Thymus (tissue), 11 donors: ENCODE data around the gene GMPPA. TPM values are rescaled to one million over a fixed set of nuclear protein-coding genes. Genes with fewer than 3 reads are reported as not detected.
A peak's percentile ranks its signal among the peaks of the same experiment; 100 is the strongest.

ENCODE experiments used
- DNase-seq, 9 donors: peaks; one replicate each; pipeline ENCODE4 v3.0.0-alpha.2; 2013; ENCODE audit warnings: low spot score in 9 of 9, low read depth in 6 of 9, missing footprints in 1 of 9
- H3K27ac ChIP-seq, 2 donors: one replicate each; pipeline ENCODE4 v1.5.1; 2013; ENCODE audit warnings: control low read depth in 1 of 2, low read depth in 1 of 2, low read length in 1 of 2, mild to moderate bottlenecking in 1 of 2, moderate library complexity in 1 of 2
- H3K27me3 ChIP-seq, 2 donors: one replicate each; pipeline ENCODE4 v1.5.1; 2013; ENCODE audit warnings: low read length in 1 of 2; ENCODE audit not compliant: control insufficient read depth in 2 of 2, insufficient read depth in 1 of 2
- H3K36me3 ChIP-seq, 2 donors: one replicate each; pipeline ENCODE4 v1.5.1; 2013; ENCODE audit warnings: low read length in 1 of 2, mild to moderate bottlenecking in 1 of 2, moderate library complexity in 1 of 2; ENCODE audit not compliant: control insufficient read depth in 2 of 2, insufficient read depth in 2 of 2
- H3K4me1 ChIP-seq, 2 donors: one replicate each; pipeline ENCODE4 v1.5.1; 2013; ENCODE audit warnings: low read length in 2 of 2; ENCODE audit not compliant: control insufficient read depth in 2 of 2, insufficient read depth in 2 of 2
- H3K4me3 ChIP-seq, 2 donors: one replicate each; pipeline ENCODE4 v1.5.1; 2013; ENCODE audit warnings: low read length in 2 of 2, control low read depth in 1 of 2, mild to moderate bottlenecking in 1 of 2
- H3K9me3 ChIP-seq, 2 donors: one replicate each; pipeline ENCODE4 v1.5.1; 2013; ENCODE audit warnings: low read length in 1 of 2, mild to moderate bottlenecking in 1 of 2; ENCODE audit not compliant: control insufficient read depth in 2 of 2, insufficient read depth in 1 of 2
- WGBS: extraction: QIAGEN DNeasy Blood & Tissue Kit; methylation state at CpG from one replicate; pipeline ENCODE4 v1.1.7; 2013; 5-methylcytosine and 5-hydroxymethylcytosine counted together
- polyA plus RNA-seq: library from polyadenylated mRNA; stranded (reverse); fragments of 200-250 nt; gene quantifications from one replicate; pipeline ENCODE4 v1.2.3, GENCODE V29; 2013
- total RNA-seq: library from RNA; stranded (reverse); fragments of 120-200 nt; gene quantifications from one replicate; pipeline ENCODE4 v1.2.4, GENCODE V29; 2013
- donor health status: healthy.

GMPPA gene
- total and polyA plus RNA-seq, 2 donors, result 17.6 to 32.7 TPM

- DNase-seq, result no peak
- Histone ChIP-seq H3K4me1 (peaks cover 0 to 2% of the 10 kb centered on the region in 2 donors), H3K9me3 (no peaks in the 10 kb centered on the region), H3K27me3 (peaks cover 49 to 91% of the 10 kb centered on the region in 2 donors), H3K27ac (no peak overlapping the region), H3K4me3 (no peak overlapping the region), H3K36me3 (no peaks in the 10 kb centered on the region)
- WGBS, result 77% methylated on average over 17 of the region's 17 CpGs
Measured at GRCh38 chr2:219482674-219483405, 15.9 kb upstream of the GMPPA start.

GRCh38 chr2:219483451-219484342 lies 15.0 kb upstream of the GMPPA start:
- no peak overlapping the region for H3K27ac ChIP-seq
- H3K27me3 ChIP-seq, result peaks cover 51 to 98% of the 10 kb centered on the region in 2 donors
- H3K9me3 ChIP-seq, result no peaks in the 10 kb centered on the region
- H3K4me1 ChIP-seq, result peaks cover 0 to 2% of the 10 kb centered on the region in 2 donors
- no peak overlapping the region for H3K4me3 ChIP-seq
- 14% methylated on average over 58 of the region's 58 CpGs for WGBS
- DNase-seq, result no peak
- no peaks in the 10 kb centered on the region for H3K36me3 ChIP-seq

- peak in 1 of 9 donors; percentile 13 for DNase-seq
- WGBS, result 3% methylated on average over 89 of the region's 89 CpGs
- H3K36me3 ChIP-seq, result no peaks in the 10 kb centered on the region
- no peaks in the 10 kb centered on the region for H3K9me3 ChIP-seq
- H3K27me3 ChIP-seq, result peaks cover 51 to 99% of the 10 kb centered on the region in 2 donors
- H3K27ac ChIP-seq, result no peak overlapping the region
- no peak overlapping the region for H3K4me3 ChIP-seq
- H3K4me1 ChIP-seq, result peaks cover 0 to 2% of the 10 kb centered on the region in 2 donors
Measured at GRCh38 chr2:219484343-219485200, 14.1 kb upstream of the GMPPA start.

- H3K4me3 ChIP-seq, result no peak overlapping the region
- peaks cover 0 to 2% of the 10 kb centered on the region in 2 donors for H3K4me1 ChIP-seq
- no peak for DNase-seq
- H3K9me3 ChIP-seq, result no peaks in the 10 kb centered on the region
- no peak overlapping the region for H3K27ac ChIP-seq
- H3K27me3 ChIP-seq, result peaks cover 51 to 99% of the 10 kb centered on the region in 2 donors
- 71% methylated on average over 12 of the region's 12 CpGs for WGBS
- no peaks in the 10 kb centered on the region for H3K36me3 ChIP-seq
Measured at GRCh38 chr2:219485201-219485580, 13.5 kb upstream of the GMPPA start.

GRCh38 chr2:219486380-219486959 lies 12.2 kb upstream of the GMPPA start:
- no peak overlapping the region for H3K4me3 ChIP-seq
- 61% methylated on average over 8 of the region's 8 CpGs for WGBS
- no peak overlapping the region for H3K27ac ChIP-seq
- no peaks in the 10 kb centered on the region for H3K36me3 ChIP-seq
- peaks cover 0 to 2% of the 10 kb centered on the region in 2 donors for H3K4me1 ChIP-seq
- H3K9me3 ChIP-seq, result no peaks in the 10 kb centered on the region
- peaks cover 51 to 98% of the 10 kb centered on the region in 2 donors for H3K27me3 ChIP-seq
- no peak for DNase-seq

- Histone ChIP-seq H3K4me1 (peaks cover 0 to 2% of the 10 kb centered on the region in 2 donors), H3K36me3 (no peaks in the 10 kb centered on the region), H3K9me3 (peaks cover 0 to 1% of the 10 kb centered on the region in 2 donors), H3K27me3 (peaks cover 40 to 98% of the 10 kb centered on the region in 2 donors), H3K4me3 (no peak overlapping the region), H3K27ac (no peak overlapping the region)
- 91% methylated on average over 17 of the region's 17 CpGs for WGBS
- no peak for DNase-seq
Measured at GRCh38 chr2:219488149-219488843, 10.4 kb upstream of the GMPPA start.

GRCh38 chr2:219488844-219489194 lies 9.9 kb upstream of the GMPPA start:
- Histone ChIP-seq H3K27ac (no peak overlapping the region), H3K9me3 (peaks cover 0 to 1% of the 10 kb centered on the region in 2 donors), H3K4me3 (no peak overlapping the region), H3K4me1 (peaks cover 0 to 2% of the 10 kb centered on the region in 2 donors), H3K27me3 (peaks cover 37 to 98% of the 10 kb centered on the region in 2 donors), H3K36me3 (no peaks in the 10 kb centered on the region)
- no peak for DNase-seq
- 92% methylated on average over 14 of the region's 14 CpGs for WGBS

- no peak for DNase-seq
- no peak overlapping the region for H3K27ac ChIP-seq
Measured at GRCh38 chr2:219489315-219489714, 9.4 kb upstream of the GMPPA start.

More at GRCh38 chr2:219489315-219489714, 9.4 kb upstream of the GMPPA start:
- Histone ChIP-seq H3K9me3 (peaks cover 0 to 1% of the 10 kb centered on the region in 2 donors), H3K4me1 (no peaks in the 10 kb centered on the region), H3K4me3 (no peak overlapping the region), H3K27me3 (peaks cover 32 to 98% of the 10 kb centered on the region in 2 donors), H3K36me3 (no peaks in the 10 kb centered on the region)
- WGBS, result 88% methylated on average over 9 of the region's 9 CpGs
